Measurements from ENCODE around the gene OTUB1. TPM values are rescaled to one million over a fixed set of nuclear protein-coding genes. Genes with fewer than 3 reads are reported as not detected.

The OTUB1 gene
- total and polyA plus RNA-seq, 2 of the 13 experiments (the other 11 are each of a cell fraction or from before 2014, with no cell fraction given): 58.8 to 130 TPM

GRCh38 chr11:64001484-64002420, 15.5 kb downstream of the OTUB1 start:
- DNase-seq (ENCODE audit: low spot score): no peak
- FAIRE-seq: no peak
- in situ Hi-C loops (cut with HindIII; ENCODE audit: extremely low pct_ligation_motif_present, low pct_unique_long_range_greater_than_20kb) (no loop called here), intact Hi-C loops (cut with micrococcal nuclease; ENCODE audit: unreplicated experiment) (no loop called here)
- no peaks in the 10 kb centered on the region for H3K9me3 ChIP-seq (ENCODE audit: low read length)
- H4K20me1 ChIP-seq (ENCODE audit: insufficient read depth, low read length): peaks cover 4% of the 10 kb centered on the region; the same call in 1 of the 2 replicates
- H3K4me1 ChIP-seq (ENCODE audit: insufficient read depth, low read length): peaks cover 2% of the 10 kb centered on the region
- H3K4me2 ChIP-seq (ENCODE audit: low read depth, low read length): no peak overlapping the region
- H3K27me3 ChIP-seq (ENCODE audit: control insufficient read depth in 1 of 2, insufficient read depth in 2 of 2, low read length in 2 of 2): no peaks in the 10 kb centered on the region
- no peak overlapping the region for H3K4me3 ChIP-seq (replicated peaks in 1 of 3; ENCODE audit: insufficient read depth in 1 of 3, low read depth in 2 of 3, low read length in 3 of 3)
- no peaks in the 10 kb centered on the region for H3K79me2 ChIP-seq (ENCODE audit: insufficient read depth, low read length)
- ChIA-PET CTCF (ENCODE audit: low intra/inter-chr PET ratio, low total read pairs) (no interaction called here), POLR2A (no interaction called here)
- peaks cover 5 to 12% of the 10 kb centered on the region in 2 experiments; a peak in 3 of 5 replicates for H3K36me3 ChIP-seq (replicated peaks in 1 of 2; ENCODE audit: control insufficient read depth in 1 of 2, insufficient read depth in 2 of 2, low read length in 2 of 2)
- H3K27ac ChIP-seq (ENCODE audit: extremely low read length, insufficient read depth, low read length): no peak overlapping the region
- H3K9ac ChIP-seq (ENCODE audit: insufficient read depth, low read depth, low read length): no peak overlapping the region
- WGBS (ENCODE audit: low lambda C conversion rate): 97% methylated on average over 13 of the region's 23 CpGs
- no TSS peak for BruUV-seq (replicated peaks)
- H2AFZ ChIP-seq (ENCODE audit: low read length): no peak overlapping the region
- no peak for ATAC-seq
- TF ChIP-seq POLR2G (IDR thresholded peaks at IDR 0.05; ENCODE audit: low read depth, low read length) (no peak), PBX3 (CRISPR knock-in tag; IDR thresholded peaks at IDR 0.05; ENCODE audit: borderline replicate concordance) (no peak), AGO2 (optimal IDR thresholded peaks at IDR 0.05; ENCODE audit: low read depth, low read length) (peak; percentile 76), ZNF225 (CRISPR knock-in tag; IDR thresholded peaks at IDR 0.05) (no peak), ZNF781 (CRISPR knock-in tag; IDR thresholded peaks at IDR 0.05; ENCODE audit: borderline replicate concordance, not compliant biosample characterization) (no peak), FOSL2 (CRISPR knock-in tag; IDR thresholded peaks at IDR 0.05) (no peak), DNMT1 (CRISPR knock-in tag; IDR thresholded peaks at IDR 0.05) (no peak), HES4 (CRISPR knock-in tag; IDR thresholded peaks at IDR 0.05; ENCODE audit: borderline replicate concordance) (no peak), POLR2AphosphoS5 (IDR thresholded peaks at IDR 0.05; ENCODE audit: low read depth, low read length) (no peak), ZNF598 (CRISPR knock-in tag; IDR thresholded peaks at IDR 0.05; ENCODE audit: borderline replicate concordance) (no peak), CREBL2 (CRISPR knock-in tag; IDR thresholded peaks at IDR 0.05; ENCODE audit: borderline replicate concordance) (no peak), ZNF574 (CRISPR knock-in tag; IDR thresholded peaks at IDR 0.05) (no peak), KLF15 (CRISPR knock-in tag; IDR thresholded peaks at IDR 0.05; ENCODE audit: borderline replicate concordance) (no peak), HOXA5 (CRISPR knock-in tag; IDR thresholded peaks at IDR 0.05) (no peak), KDM1A (CRISPR knock-in tag; IDR thresholded peaks at IDR 0.05) (no peak), PAWR (CRISPR knock-in tag; IDR thresholded peaks at IDR 0.05; ENCODE audit: borderline replicate concordance) (no peak), MIER2 (CRISPR knock-in tag; IDR thresholded peaks at IDR 0.05) (no peak), KMT2A (CRISPR knock-in tag; IDR thresholded peaks at IDR 0.05) (no peak), TP53 (CRISPR knock-in tag; conservative IDR thresholded peaks at IDR 0.05) (no peak)
